Skeletal muscle cell (primary cell): ENCODE measurements around the gene OLFML3.
"Not testable (repeated sequence)": the region's sequence is repeated elsewhere in the genome, so short reads cannot be mapped to it uniquely, and the experiment has no call there.

Experiments used
- DNase-seq: peaks from one replicate; pipeline ENCODE4 v3.0.0-alpha.2; 2010; ENCODE audit warnings: low read depth
- H3K4me3 ChIP-seq: 2 replicates; pipeline ENCODE4 v1.5.1; 2011; ENCODE audit warnings: low read depth, mild to moderate bottlenecking, control low read depth, low read length, moderate library complexity

OLFML3 gene

GRCh38 chr1:114019724-114020123 is 40.5 kb downstream of the OLFML3 start:
- not testable (repeated sequence) for DNase-seq, H3K4me3 ChIP-seq

- no peak overlapping the region for H3K4me3 ChIP-seq
- no peak for DNase-seq
These were observed 42.4 kb downstream of the OLFML3 start for GRCh38 chr1:114021665-114022099.

GRCh38 chr1:114022877-114023276 is 43.6 kb downstream of the OLFML3 start:
- no peak overlapping the region for H3K4me3 ChIP-seq
- no peak for DNase-seq

- DNase-seq = no peak
- no peak overlapping the region for H3K4me3 ChIP-seq
These were observed 44.1 kb downstream of the OLFML3 start for GRCh38 chr1:114023377-114023776.

- H3K4me3 ChIP-seq = no peak overlapping the region
- no peak for DNase-seq
These were observed 44.8 kb downstream of the OLFML3 start for GRCh38 chr1:114024049-114024448.

GRCh38 chr1:114025609-114026401 is 46.5 kb downstream of the OLFML3 start:
- H3K4me3 ChIP-seq = no peak overlapping the region

GRCh38 chr1:114026797-114027196 is 47.5 kb downstream of the OLFML3 start:
- no peak overlapping the region for H3K4me3 ChIP-seq
- no peak for DNase-seq

More at GRCh38 chr1:114025609-114026401, 46.5 kb downstream of the OLFML3 start:
- no peak for DNase-seq
